Fibroblast of lung (primary cell): ENCODE data around the gene F2RL1. TPM values are rescaled to one million over a fixed set of nuclear protein-coding genes. Genes with fewer than 3 reads are reported as not detected.

Experiments used
- DNase-seq, 2 donors: peaks; one replicate each; pipeline versions ENCODE4 v3.0.0 to v3.0.0-alpha.2; 2010; ENCODE audit warnings: low read depth in 2 of 2
- H2AFZ ChIP-seq: 2 replicates; pipeline ENCODE4 v1.5.1; 2012; ENCODE audit warnings: low read length, control low read depth, inconsistent platforms
- H3K27ac ChIP-seq: 2 replicates; pipeline ENCODE4 v1.5.1; 2011; ENCODE audit warnings: low read length, control low read depth; ENCODE audit not compliant: insufficient read depth
- H3K27me3 ChIP-seq: 2 replicates; pipeline ENCODE4 v1.5.1; 2011; ENCODE audit warnings: mild to moderate bottlenecking, low read length; ENCODE audit not compliant: control insufficient read depth, insufficient read depth
- H3K36me3 ChIP-seq: 2 replicates; pipeline ENCODE4 v1.5.1; 2011; ENCODE audit warnings: low read length; ENCODE audit not compliant: control insufficient read depth, insufficient read depth
- H3K4me1 ChIP-seq: 2 replicates; pipeline ENCODE4 v1.5.1; 2011; ENCODE audit warnings: low read length; ENCODE audit not compliant: control insufficient read depth, insufficient read depth; ENCODE audit errors: extremely low read depth
- H3K4me2 ChIP-seq: 2 replicates; pipeline ENCODE4 v1.5.1; 2011; ENCODE audit warnings: low read length, control low read depth; ENCODE audit not compliant: insufficient read depth; ENCODE audit errors: extremely low read depth
- H3K4me3 ChIP-seq, 4 experiments: fragments of 200-600 bp in 1 of 4; sonication (generic) in 1 of 4; replicated peaks in 1 of 4; 2 replicates each; pipeline ENCODE4 v1.5.1; 2011 to 2016; ENCODE audit warnings: low read length in 4 of 4, low read depth in 3 of 4, mild to moderate bottlenecking in 3 of 4, control low read depth in 2 of 4, inconsistent platforms in 1 of 4, mixed read lengths in 1 of 4; ENCODE audit not compliant: insufficient read depth in 1 of 4; ENCODE audit errors: control extremely low read depth in 1 of 4
- H3K79me2 ChIP-seq: 2 replicates; pipeline ENCODE4 v1.5.1; 2012; ENCODE audit warnings: mild to moderate bottlenecking, low read length, inconsistent platforms; ENCODE audit not compliant: control insufficient read depth, insufficient read depth
- H3K9ac ChIP-seq: 2 replicates; pipeline ENCODE4 v1.5.1; 2011; ENCODE audit warnings: mild to moderate bottlenecking, low read length, control low read depth; ENCODE audit not compliant: insufficient read depth
- H3K9me3 ChIP-seq: 2 replicates; pipeline ENCODE4 v1.5.1; 2012; ENCODE audit warnings: low read depth, low read length; ENCODE audit not compliant: control insufficient read depth, insufficient read depth
- H4K20me1 ChIP-seq: 2 replicates; pipeline ENCODE4 v1.5.1; 2011; ENCODE audit warnings: low read length; ENCODE audit not compliant: control insufficient read depth, insufficient read depth; ENCODE audit errors: extremely low read depth
- EZH2 ChIP-seq: IDR thresholded peaks from 2 replicates; pipeline ENCODE4 v1.5.1; 2012; ENCODE audit warnings: low read length, control low read depth, mild to moderate bottlenecking; ENCODE audit errors: missing control alignments
- polyA plus RNA-seq, 2 donors: library from polyadenylated mRNA; depleted of rRNA in 1 of 2; stranded (reverse) in 1 of 2; unstranded in 1 of 2; fragments of >200 nt; gene quantifications; 2 replicates each; pipeline ENCODE4 v1.2.1, GENCODE V29; 2011 to 2012; ENCODE audit warnings: missing spikeins in 1 of 2
- total RNA-seq: library from RNA; depleted of rRNA; stranded (reverse); fragments of >200 nt; gene quantifications from 2 replicates; pipeline ENCODE4 v1.2.1, GENCODE V29; 2014
- TF ChIP-seq, protein P1 (sequence below), 2 donors: IDR thresholded peaks in 1 of 2; conservative IDR thresholded peaks in 1 of 2; 1 replicate in 1 of 2; 2 replicates in 1 of 2; pipeline ENCODE4 v1.5.1; 2011 to 2012; ENCODE audit warnings: low read length in 2 of 2, control low read depth in 1 of 2, inconsistent platforms in 1 of 2, low read depth in 1 of 2, mild to moderate bottlenecking in 1 of 2

F2RL1 gene
- total and polyA plus RNA-seq, 2 donors (not counting 1 experiment from before 2014, with no cell fraction given) = 12.4 to 25.1 TPM

GRCh38 chr5:76805821-76806505, 12.9 kb upstream of the F2RL1 start:
- TF ChIP-seq, protein P1, sequence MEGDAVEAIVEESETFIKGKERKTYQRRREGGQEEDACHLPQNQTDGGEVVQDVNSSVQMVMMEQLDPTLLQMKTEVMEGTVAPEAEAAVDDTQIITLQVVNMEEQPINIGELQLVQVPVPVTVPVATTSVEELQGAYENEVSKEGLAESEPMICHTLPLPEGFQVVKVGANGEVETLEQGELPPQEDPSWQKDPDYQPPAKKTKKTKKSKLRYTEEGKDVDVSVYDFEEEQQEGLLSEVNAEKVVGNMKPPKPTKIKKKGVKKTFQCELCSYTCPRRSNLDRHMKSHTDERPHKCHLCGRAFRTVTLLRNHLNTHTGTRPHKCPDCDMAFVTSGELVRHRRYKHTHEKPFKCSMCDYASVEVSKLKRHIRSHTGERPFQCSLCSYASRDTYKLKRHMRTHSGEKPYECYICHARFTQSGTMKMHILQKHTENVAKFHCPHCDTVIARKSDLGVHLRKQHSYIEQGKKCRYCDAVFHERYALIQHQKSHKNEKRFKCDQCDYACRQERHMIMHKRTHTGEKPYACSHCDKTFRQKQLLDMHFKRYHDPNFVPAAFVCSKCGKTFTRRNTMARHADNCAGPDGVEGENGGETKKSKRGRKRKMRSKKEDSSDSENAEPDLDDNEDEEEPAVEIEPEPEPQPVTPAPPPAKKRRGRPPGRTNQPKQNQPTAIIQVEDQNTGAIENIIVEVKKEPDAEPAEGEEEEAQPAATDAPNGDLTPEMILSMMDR (conservative IDR thresholded peaks at IDR 0.05 in 1 of 2, IDR thresholded peaks at IDR 0.05 in 1 of 2; ENCODE audit: low read depth in 1 of 2, low read length in 2 of 2) = peak in 1 of 2 donors; percentile 7
- TF ChIP-seq EZH2 = no peak
- Histone ChIP-seq H3K36me3 (no peaks in the 10 kb centered on the region), H3K79me2 (no peaks in the 10 kb centered on the region), H4K20me1 (no peaks in the 10 kb centered on the region), H2AFZ (no peak overlapping the region), H3K4me1 (peaks cover 12% of the 10 kb centered on the region), H3K27ac (peak overlapping the region; percentile 71), H3K9ac (no peak overlapping the region), H3K4me3 (no peak overlapping the region), H3K4me2 (peak overlapping the region; percentile 59), H3K27me3 (no peaks in the 10 kb centered on the region), H3K9me3 (no peaks in the 10 kb centered on the region)
- peak; percentile 99 to 100 for DNase-seq

DNA sequence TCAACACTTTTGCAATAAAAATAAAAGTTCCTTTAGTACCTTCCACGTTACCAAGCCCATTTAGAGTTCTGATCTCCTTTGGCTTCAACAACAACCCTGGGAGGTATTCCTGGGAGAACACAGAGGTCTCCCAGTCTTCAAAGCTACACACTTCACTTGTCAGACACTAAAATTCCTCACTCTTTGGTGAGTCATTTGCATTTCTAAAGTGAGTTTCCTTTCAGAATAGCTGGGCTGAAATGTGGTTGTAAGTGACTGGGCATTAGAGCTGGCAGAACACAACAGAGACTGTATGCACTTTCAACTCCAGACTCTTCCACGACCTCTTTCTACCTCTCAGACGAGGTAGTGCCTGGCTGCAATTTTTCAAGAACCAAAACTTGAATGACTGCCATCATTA, 11.5 kb upstream of the F2RL1 start:
- TF ChIP-seq EZH2 = no peak
- TF ChIP-seq, protein P1 (conservative IDR thresholded peaks at IDR 0.05 in 1 of 2, IDR thresholded peaks at IDR 0.05 in 1 of 2; ENCODE audit: low read depth in 1 of 2, low read length in 2 of 2) = no peak
- H3K79me2 ChIP-seq = no peaks in the 10 kb centered on the region
- H3K4me1 ChIP-seq = peaks cover 8% of the 10 kb centered on the region
- no peak overlapping the region for H3K4me3 ChIP-seq
- peak; percentile 76 to 94 for DNase-seq
- no peak overlapping the region for H3K9ac ChIP-seq
- H4K20me1 ChIP-seq = no peaks in the 10 kb centered on the region
- no peak overlapping the region for H3K4me2 ChIP-seq
- peak overlapping the region; percentile 8 for H3K27ac ChIP-seq
- H3K36me3 ChIP-seq = no peaks in the 10 kb centered on the region
- no peaks in the 10 kb centered on the region for H3K9me3 ChIP-seq
- H3K27me3 ChIP-seq = no peaks in the 10 kb centered on the region
- H2AFZ ChIP-seq = no peak overlapping the region

DNA sequence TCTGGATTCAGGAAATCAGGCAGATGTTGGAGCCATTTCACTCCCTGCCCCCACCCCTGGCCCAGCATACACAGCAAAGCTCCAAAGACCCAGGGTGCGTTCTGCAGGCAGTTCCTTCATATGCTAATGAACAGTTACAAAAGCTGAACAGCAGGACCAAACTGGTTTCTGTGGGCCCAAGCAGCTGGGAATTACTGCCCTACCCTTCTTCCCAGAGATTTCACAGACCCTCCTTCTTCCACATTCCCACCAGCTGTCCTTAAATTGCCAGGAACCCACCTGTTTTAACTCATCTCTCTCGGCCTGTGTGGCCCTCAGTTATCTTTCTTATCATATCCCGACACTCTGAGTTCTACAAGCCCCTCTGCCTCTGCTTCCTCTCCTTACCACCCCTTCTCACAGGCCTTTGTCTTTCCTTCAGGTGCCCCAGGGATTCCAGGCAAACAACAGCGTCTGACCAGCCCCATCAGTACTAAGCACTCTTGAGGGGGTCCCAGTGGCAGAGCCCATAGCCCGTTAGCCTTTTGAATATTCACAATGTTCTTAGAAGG, 10.6 kb upstream of the F2RL1 start:
- Histone ChIP-seq H4K20me1 (no peaks in the 10 kb centered on the region), H3K4me2 (no peak overlapping the region), H3K4me1 (peaks cover 8% of the 10 kb centered on the region), H3K27me3 (no peaks in the 10 kb centered on the region), H2AFZ (no peak overlapping the region), H3K4me3 (no peak overlapping the region), H3K79me2 (no peaks in the 10 kb centered on the region), H3K36me3 (no peaks in the 10 kb centered on the region), H3K27ac (no peak overlapping the region), H3K9me3 (no peaks in the 10 kb centered on the region), H3K9ac (no peak overlapping the region)
- TF ChIP-seq, protein P1 (conservative IDR thresholded peaks at IDR 0.05 in 1 of 2, IDR thresholded peaks at IDR 0.05 in 1 of 2; ENCODE audit: low read depth in 1 of 2, low read length in 2 of 2) = no peak
- no peak for TF ChIP-seq EZH2
- DNase-seq = no peak
